GM21515 (cell line): Measurements from ENCODE around the gene KCNMA1.
"Not testable (repeated sequence)": the region's sequence is repeated elsewhere in the genome, so short reads cannot be mapped to it uniquely, and the experiment has no call there.

Experiments used
- ATAC-seq: cut with Tn5 transposase; IDR thresholded peaks from one replicate; pipeline ENCODE4 v1.9.1; 2021; ENCODE audit not compliant: unreplicated experiment

KCNMA1 gene

GRCh38 chr10:77637532-77638320 lies at the start of gene KCNMA1:
Gene KCNMA1 (minus strand): TSS chr10:77637808.
- no peak for ATAC-seq

- no peak for ATAC-seq
These were observed 49.2 kb upstream of the KCNMA1 start for GRCh38 chr10:77686650-77687417.

- ATAC-seq, result no peak
These were observed 48.5 kb upstream of the KCNMA1 start for GRCh38 chr10:77686096-77686495.

GRCh38 chr10:77685432-77685831 lies 47.8 kb upstream of the KCNMA1 start:
- ATAC-seq, result no peak

- ATAC-seq, result not testable (repeated sequence)
These were observed 45.5 kb upstream of the KCNMA1 start for GRCh38 chr10:77683088-77683432.

- ATAC-seq, result no peak
These were observed 44.9 kb upstream of the KCNMA1 start for GRCh38 chr10:77682393-77683087.

GRCh38 chr10:77681839-77682238 lies 44.2 kb upstream of the KCNMA1 start:
- no peak for ATAC-seq

GRCh38 chr10:77680811-77681210 lies 43.2 kb upstream of the KCNMA1 start:
- no peak for ATAC-seq

GRCh38 chr10:77680065-77680464 lies 42.5 kb upstream of the KCNMA1 start:
- no peak for ATAC-seq

- ATAC-seq, result no peak
These were observed 41.6 kb upstream of the KCNMA1 start for GRCh38 chr10:77679217-77679616.

GRCh38 chr10:77678146-77678545 lies 40.5 kb upstream of the KCNMA1 start:
- ATAC-seq, result no peak

- ATAC-seq, result no peak
These were observed 37.7 kb upstream of the KCNMA1 start for GRCh38 chr10:77675347-77675746.

GRCh38 chr10:77673515-77674140 lies 36.0 kb upstream of the KCNMA1 start:
- ATAC-seq, result no peak

GRCh38 chr10:77673101-77673500 lies 35.5 kb upstream of the KCNMA1 start:
- ATAC-seq, result no peak

- ATAC-seq, result no peak
These were observed 34.1 kb upstream of the KCNMA1 start for GRCh38 chr10:77671594-77672252.

- ATAC-seq, result no peak
These were observed 33.3 kb upstream of the KCNMA1 start for GRCh38 chr10:77670817-77671443.

GRCh38 chr10:77669892-77670291 lies 32.3 kb upstream of the KCNMA1 start:
- ATAC-seq, result no peak

- no peak for ATAC-seq
These were observed 30.1 kb upstream of the KCNMA1 start for GRCh38 chr10:77667426-77668324.

GRCh38 chr10:77666821-77667220 lies 29.2 kb upstream of the KCNMA1 start:
- ATAC-seq, result no peak
